Stimulated activated CD8-positive, alpha-beta memory T cell treated with anti-CD3 and anti-CD28 coated beads, Interleukin-12 subunit alpha, Interleukin-12 subunit beta, amount 100 ng/mL, for 1 hour (primary cell): ENCODE results near the gene SV2C.
"Not testable (repeated sequence)": the region's sequence is repeated elsewhere in the genome, so short reads cannot be mapped to it uniquely, and the experiment has no call there.

Experiments used
- DNase-seq: peaks from one replicate; pipeline ENCODE4 v3.0.0-alpha.2; 2020; ENCODE audit warnings: low read depth

SV2C gene

DNA sequence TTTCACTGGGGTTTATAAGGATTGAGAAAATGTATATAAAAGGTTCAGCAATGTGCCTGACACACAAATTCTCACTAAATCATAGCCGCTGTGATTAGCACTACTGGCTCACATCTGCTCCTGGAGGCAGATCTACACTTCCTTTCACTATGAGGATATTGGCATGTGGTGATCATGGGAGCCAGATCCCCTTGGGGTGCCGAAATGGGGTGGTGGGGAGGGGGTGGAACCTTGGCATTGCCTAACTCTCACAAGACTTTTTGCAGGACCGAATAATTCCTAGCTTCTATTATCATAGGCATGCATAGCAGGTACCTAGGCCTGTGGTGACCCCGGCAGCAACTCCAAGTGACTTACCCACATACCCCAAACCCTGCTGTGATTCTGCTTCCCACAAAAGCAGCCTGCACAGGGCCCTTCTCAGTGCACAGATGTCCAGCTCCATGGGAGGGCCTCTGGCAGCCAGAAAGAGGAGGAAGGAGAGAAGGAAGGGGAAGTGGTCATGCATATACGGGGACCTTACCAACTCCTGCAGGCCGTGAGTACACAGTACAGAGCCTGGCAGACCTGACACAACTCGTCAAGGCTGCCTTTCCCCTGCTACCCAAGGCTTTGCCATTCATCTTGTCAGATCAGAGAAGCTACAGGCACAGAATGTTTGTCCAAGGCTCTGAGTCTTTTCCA lies 258.6 kb downstream of the SV2C start:
- DNase-seq: no peak

DNA sequence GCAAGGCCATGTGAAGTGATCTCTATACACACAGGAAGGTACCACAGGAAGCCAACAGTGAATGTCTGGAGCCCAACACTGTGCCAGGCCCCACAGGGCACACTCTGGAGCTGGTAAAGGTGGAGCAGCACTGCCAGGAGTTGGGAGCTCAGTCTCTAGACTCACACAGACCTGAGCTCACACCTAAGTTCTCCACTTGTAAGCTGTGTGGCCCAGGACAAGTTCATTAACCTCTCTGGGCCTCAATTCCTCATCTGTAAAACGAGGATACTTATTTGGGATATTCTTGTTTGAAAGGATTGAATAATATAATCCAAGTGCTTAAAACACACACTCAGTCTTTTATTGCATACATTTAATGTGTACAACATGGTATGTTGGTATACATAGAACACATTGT lies 259.3 kb downstream of the SV2C start:
- DNase-seq: no peak

DNA sequence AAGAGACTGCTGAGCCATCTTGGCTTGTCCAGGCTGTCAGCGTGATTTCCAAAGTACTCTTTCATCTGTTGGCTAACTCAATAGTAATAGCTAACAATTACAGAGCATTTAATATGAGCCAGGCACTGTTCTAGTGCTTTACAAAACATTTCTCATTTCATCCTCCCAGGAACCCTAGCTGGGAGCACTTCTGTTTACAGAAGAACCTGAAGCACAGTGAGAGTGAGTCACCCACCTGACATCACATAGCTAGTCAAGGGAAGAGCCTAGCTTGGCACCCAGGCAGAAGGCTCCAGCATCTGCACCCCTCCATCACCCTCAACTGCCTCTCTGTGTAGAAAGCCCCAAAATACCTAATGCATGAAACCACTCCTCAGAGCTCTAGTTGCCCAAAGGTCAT lies 262.4 kb downstream of the SV2C start:
- no peak for DNase-seq

DNA sequence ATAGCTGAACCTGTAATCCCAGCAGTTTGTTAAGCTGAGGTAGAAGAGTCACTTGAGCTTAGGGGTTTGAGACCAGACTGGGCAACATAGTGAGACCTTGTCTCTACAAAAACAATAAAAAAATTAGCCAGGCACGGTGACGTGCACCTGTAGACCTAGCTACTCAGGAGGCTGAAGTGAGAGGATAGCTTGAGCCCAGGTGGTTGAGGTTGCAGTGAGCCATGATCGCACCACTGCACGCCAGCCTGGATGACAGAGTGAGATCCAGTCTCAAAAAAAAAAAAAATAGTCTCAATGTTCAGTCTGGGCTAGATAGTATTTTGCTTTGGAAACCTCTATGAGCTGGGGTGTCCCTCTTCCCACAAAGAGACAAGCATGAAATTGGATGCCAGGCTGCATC lies 268.0 kb downstream of the SV2C start:
- DNase-seq: no peak

DNA sequence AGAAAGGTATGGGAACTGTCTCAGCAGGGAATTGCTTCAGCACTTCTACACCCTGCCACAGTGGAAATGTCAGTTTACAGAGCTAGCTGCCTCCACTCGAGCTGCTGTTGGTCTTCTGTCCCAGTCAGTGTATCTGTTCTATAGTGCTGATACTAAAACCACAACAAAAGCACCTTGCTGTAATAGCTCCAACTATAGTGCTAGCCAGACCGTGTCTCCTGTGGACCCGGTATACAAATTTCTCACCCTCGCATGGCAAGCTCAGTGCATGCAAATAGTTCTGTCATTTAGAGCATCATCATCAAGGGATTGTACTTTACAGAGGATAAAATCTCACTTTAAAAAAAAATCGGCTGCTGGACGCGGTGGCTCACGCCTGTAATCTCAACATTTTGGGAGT lies 268.4 kb downstream of the SV2C start:
- DNase-seq: no peak

DNA sequence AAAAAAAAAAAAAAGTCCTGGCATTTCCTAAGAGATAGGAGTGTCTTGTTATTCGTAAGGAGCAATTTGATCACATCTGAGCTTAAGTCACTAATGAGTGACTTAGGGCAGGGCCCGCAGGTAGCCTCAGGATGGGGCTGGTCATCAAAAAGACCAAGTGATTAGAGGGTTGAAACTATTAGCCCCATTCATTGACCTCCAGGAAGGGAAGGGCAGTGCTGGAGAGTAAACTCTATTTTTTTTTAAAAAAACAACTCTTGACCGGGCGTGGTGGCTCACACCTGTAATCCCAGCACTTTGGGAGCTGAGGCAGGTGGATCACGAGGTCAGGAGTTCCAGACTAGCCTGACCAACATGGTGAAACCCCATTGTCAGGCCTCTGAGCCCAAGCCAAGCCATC lies 273.7 kb downstream of the SV2C start:
- DNase-seq: no peak

DNA sequence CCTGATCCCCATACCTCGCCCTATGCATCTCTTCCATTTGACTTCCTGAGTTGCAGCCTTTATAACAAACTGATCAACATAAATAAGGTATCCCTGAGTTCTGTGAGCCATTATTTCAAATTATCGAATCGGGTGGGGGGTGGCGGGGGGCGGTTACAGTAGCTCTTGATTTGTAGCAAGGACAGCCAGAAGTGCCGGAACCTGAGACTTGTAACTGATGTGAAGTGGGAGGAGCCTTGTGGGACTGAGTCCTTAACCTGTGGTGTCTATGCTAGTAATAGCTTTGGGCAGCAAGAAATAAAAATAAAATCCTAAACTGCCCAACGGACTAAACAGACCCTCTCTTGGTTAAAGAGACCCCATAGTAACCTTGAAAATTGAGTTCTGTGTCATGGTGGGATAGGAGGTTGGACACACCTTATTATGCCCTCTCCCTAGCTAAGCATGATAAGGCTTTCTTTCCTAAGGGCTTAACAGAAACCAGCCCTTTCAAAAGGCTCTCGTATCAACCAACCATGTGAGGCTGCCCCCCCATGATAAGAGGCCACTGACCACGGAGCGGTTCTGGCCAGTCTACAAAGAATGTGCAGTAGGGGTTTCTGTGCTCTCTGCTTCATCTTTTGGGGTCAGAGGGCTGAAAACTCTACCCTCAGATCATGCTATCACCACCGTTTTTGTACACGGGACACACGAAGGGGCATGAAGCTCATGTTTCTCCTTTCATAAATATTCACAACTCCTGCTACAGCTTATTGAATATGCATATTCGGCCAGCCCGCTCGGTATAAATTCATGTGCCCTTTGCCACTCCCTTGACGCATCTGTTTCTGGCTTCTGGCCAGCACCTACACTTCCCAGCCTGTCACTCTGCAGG lies 280.4 kb downstream of the SV2C start:
- DNase-seq: no peak

DNA sequence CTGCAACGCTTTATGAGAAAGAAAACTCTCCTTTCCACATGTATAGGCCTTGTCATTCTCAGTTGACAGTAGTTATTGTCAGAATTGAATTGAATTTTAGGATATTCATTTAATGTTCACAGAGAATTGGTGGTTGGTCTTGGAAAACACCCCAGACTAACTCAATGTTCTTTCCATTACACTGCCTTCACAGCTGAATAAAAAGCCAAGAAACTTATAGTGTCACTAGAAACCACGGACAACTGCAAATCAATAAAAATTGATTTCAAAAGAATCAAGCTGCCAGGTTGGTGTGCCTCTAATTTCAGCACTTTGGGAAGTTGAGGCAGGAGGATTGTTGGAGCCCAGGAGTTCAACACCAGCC lies 281.0 kb downstream of the SV2C start:
- DNase-seq: no peak

DNA sequence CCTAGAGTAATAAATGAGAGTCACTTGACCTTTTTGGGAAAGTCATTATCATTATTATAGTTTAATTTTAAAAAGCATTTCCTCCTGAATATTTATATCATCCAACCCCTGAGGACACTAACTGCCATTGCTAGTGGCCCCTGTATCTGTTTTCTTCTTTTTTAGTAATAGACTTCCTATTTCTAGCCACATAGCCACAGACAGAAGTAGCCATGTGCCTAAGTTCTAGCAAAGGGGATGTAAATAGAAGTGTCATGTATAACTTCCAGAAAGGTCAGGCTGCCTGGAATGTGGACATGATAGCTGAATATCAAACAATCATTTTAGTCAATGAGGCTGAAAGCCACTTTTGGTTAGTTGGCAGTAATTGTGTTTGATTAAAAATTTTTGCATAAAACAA lies 282.4 kb downstream of the SV2C start:
- no peak for DNase-seq

DNA sequence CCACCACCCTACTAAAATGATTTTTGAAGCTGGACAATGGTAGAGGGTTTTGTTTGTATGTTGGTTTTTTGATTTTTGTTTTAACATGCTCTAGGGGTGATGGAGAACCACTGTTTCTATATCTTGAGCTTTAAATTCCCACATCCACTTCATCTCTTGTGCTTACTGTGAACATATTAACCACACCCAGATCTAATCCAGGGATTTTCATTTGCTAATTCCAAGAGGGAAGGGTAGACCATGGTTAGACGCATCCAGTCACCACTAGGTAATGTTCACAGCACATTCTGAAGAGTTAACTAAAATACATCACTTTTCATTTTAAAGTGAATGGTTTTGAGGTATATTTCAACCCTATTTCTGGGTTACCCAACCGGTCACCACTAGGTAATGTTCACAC lies 283.4 kb downstream of the SV2C start:
- DNase-seq: no peak

DNA sequence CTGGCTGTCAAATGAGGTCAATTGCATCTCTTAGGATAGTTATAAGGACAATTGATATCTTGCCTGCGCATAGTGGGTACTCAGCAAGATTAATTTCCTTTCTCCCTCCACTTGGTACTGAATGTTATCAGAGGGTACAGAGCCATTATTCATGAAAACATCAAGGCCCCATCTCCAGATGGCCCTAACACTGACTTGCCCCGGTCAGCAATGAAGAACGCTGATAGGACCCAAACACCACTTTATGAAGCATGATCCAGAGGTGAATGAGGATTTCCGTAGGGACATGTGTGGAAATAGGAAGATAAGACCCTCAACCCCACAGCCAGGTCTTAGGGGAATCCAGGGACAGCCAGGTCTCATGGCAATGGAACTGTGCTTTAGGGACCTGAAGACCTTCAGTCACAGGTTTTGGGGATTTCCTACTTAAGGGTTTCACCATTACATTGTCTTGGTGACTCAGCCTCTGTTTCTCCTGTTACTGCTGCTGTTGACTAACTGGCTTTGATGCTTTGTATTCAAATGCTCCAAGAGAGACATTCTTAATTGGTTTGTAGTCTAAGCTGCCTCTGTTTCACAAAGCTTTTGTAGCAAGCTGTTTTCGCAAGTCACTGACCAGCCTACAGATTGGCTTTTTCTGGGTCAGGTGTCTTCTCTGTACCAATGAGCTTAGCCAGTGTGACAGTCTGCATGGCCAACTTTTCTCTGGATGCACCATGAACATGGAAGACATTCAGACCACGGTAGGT lies 284.6 kb downstream of the SV2C start:
- no peak for DNase-seq

DNA sequence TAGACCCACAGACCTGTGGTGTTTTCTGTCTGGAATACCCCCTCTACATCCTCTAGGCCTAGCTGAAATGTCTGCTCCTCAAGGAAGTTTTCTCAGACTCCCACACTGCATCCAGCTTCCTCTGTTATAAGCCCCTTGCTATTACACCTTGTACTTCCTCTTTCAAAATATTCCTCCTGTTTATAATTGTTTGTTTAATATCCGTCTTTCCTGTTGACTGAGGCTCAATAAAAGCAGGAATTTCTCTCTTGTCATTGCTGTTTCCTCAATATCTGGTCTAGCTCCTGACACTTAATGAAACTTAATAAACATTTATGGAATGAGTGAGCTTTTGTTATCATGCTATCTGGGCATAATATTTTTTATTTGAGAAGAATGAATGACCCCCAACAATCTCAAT lies 285.8 kb downstream of the SV2C start:
- no peak for DNase-seq

DNA sequence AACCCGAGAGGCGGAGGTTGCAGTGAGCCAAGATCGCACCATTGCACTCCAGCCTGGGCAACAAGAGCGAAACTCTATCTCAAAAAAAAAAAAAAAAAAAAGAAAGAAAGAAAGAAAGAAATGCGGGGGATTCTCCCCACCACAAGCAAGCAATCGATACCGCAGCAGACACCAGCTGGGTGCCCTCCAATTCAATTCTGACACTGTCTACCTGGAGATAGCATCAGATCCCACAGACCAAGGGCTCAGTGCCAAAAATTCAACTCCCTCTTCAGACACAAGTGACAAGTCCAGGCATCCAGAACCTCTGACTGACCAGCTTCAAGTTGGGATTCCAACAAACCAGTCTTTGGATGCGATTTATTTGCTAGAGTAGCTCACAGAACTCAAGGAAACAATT lies 286.5 kb downstream of the SV2C start:
- DNase-seq: not testable (repeated sequence)

DNA sequence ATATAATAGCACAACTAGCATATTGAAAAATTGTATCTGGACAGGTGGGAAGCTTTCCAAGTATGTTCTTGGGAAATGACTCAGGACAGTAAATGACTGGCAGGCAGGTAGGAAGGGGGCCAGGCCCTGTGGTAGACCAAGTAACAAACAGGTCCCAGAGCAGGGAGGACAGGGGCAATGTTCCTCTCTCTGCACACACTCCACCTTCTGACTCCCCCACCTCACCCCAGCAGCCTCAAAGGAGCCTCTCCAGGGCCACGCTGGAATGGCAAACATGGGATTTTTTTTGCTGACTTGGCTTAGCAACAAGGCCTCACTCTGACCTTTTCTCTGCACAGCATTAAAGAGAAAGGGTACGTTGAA lies 288.8 kb downstream of the SV2C start:
- DNase-seq: no peak

DNA sequence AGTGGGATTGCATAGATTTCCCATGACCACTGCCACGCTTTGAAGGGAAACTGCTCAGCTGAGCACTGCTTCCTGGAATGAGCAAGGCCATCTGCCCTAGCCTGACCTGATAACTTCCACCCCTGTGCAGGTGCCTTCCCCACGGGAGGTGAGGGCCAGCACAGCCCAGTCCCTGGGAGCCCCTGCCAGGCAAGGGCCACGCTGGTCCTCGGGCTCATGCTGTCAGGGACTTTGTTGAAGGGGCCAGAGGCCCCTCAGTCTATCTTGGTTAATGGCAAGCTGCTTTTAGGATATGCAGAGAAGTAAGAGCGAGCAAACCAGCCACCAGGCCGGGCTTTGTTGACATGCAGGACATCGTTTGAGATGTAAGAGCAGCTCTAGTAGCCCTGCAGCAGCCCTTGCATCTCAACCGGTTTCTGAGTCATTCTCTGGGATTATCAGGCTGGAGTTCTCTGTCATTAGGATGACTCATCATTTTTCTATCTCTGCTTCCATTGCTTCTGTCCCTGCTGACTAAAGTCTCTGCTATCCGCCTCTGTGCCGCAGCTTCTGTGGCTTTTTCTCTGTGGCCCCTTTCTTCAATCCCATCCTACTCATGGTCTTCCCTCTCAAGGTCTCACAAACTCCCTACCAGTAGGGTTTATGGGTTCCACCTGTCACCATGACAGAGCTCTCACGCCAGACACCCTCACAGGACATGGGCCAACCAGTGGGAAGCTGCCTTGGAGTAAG lies 289.3 kb downstream of the SV2C start:
- DNase-seq: no peak

DNA sequence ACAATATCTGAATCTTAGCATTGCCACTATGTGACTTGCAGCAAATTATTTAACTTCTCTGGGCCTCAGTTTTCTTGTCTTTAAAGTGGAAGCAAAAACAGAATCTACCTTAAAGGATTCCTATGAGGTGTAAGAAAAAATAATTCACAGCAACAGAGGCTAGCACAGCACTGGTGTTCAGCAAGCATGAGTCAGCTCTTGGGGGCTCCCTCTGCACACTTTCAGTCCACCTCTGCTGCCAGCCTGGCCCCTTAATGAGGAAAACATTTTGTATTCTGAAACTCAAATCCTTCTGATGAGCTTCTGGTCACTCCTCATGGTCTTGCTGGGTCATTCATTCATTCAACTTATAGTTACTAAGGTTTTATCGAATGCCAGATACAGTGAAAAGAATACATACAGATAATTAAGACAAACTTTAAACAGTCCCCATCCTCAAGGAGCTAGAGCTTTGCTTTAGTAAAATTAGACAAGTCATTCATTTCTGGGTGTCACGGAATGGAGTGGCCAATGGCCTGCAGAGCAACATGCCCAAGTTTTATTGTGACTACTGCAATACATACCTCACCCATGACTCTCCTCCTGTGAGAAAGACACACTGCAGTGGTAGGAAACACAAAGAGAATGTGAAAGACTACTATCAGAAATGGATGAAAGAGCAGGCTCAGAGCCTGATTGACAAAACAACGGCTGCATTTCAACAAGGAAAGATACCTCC lies 293.1 kb downstream of the SV2C start:
- no peak for DNase-seq

DNA sequence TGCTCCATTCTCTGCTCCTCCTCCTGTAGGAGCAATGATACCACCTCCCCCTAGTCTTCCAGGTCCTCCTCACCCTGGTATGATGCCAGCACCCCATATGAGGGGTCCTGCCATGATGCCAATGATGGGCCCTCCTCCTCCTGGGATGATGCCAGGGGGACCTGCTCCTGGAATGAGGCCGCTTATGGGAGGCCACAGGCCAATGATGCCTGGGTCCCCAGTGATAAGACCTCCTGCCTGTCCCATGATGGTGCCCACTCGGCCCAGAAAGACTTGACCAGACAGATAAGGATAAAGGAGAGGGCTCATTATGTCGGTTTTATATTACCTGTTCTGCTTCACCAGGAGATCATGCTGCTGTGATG lies 293.7 kb downstream of the SV2C start:
- no peak for DNase-seq

DNA sequence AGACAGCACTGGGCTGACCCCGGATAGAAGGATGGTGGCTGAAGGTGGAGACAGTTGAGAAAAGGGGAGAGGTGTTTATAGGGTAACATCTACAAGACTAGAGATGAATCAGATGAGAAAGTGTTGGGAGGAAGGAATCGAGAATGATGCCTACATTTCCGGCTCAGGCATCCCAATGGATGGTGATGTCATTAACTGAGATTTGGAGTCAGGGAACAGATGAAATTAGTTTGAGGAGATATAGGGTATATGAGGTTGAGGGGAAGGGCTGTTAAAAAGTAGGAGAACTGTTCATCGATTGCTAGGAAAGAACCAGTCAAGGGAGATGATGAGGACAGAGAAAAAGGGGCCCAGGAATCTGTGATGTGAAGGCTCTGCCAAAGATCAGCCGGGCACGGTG lies 295.2 kb downstream of the SV2C start:
- no peak for DNase-seq

DNA sequence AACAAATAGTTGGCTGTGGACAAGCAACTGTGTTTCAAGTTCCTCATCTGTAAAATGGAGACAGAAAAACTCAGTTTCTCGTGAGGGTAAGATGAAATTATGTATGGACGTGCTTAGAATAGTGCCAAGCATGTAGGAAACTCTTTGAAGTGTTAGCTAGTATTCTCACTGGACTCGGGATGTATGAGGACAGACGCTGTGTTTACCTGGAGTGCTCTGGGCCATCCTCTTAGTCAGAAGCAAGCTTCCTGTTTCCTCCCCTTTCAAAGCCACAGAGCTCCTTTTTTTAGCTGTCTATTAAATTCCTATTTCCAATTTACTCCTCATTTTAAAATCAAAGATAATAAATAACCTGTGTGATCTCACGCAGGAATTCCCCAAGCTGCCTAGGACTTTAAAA lies 296.1 kb downstream of the SV2C start:
- no peak for DNase-seq

DNA sequence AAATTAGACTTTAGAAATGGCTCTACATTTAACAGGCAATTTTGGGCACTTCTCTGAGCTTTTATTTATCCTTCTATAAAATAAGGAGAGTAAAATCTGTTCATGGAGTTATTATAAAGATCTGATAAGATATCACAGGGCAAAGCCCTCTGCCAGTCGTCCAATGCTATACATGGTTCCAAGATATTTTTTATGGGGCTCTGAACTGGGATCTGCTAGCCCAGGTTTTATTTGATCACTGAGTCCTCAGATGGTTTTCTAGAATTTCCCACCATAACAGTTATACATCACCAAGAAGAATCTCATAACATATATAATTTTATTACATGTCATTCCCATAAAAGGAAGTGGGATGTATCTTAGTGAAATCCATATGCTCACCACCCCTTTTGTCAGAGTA lies 296.7 kb downstream of the SV2C start:
- no peak for DNase-seq

DNA sequence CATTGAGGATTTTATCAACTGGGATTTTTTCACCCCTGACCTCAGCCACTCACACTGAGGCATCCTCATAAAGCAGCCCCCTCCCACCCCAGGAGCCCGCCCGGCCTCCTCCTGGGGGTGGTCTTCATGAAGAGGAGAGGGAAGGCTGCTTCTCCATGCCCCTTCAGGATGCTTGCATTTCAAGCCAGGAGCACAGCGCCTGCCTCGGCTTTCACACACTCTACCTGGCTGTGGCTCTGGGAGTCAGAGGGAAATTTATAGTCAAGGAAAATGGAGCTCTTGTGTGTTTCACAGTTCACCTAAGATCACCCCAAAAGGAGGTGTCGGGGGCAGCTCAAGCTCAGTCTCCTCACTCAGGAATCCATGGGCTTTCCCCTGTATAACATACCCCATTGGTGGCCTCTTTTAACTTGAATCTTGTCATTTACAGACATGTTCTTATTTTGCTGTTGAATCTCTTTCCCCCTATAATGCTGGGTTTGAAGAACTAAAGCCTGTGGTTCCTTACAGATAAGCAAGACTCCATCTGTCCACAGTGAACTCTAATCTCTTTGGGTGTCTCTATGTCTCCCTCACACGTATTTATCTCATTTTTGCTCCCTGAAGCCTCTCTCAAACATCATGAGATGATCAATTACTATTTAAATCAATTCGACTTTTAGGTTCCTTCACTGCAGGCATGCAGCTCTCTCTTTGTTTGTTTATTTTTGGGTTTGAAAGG lies 297.3 kb downstream of the SV2C start:
- DNase-seq: no peak
